PC-3 (cell line): ENCODE data around the gene PCNP.
"Not testable (repeated sequence)": the region's sequence is repeated elsewhere in the genome, so short reads cannot be mapped to it uniquely, and the experiment has no call there.

Experiments
- EZH2 ChIP-seq: fragments of 300-600 bp; sonication (generic); IDR thresholded peaks from one replicate; pipeline ENCODE4 v1.6.1; 2017; ENCODE audit warnings: antibody characterized with exemption, mild to moderate bottlenecking, low read length; ENCODE audit not compliant: unreplicated experiment
- TF ChIP-seq, protein P1 (sequence below): fragments of 300-600 bp; sonication (generic); conservative IDR thresholded peaks from 2 replicates; pipeline ENCODE4 v1.5.1; 2017; ENCODE audit warnings: antibody characterized with exemption, low read depth, mild to moderate bottlenecking, low read length

DNA sequence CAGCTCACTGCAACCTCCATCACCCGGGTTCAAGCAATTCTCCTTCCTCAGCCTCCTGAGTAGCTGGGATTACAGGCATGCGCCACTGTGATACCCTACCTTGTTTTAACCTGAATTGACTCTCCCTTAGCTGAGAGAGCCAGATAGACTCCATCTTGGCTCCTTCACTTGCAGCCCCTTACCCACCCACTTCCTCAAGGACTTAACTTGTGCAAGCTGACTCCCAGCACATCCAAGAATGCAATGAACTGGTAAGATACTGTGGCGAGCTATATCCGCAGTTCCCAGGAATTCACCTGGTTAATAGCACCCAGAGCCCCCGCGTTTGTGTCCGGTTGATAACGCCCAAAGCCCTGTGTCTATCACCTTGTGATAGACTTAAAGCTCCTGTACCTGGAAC, 58.0 kb downstream of the PCNP start:
- TF ChIP-seq, protein P1, sequence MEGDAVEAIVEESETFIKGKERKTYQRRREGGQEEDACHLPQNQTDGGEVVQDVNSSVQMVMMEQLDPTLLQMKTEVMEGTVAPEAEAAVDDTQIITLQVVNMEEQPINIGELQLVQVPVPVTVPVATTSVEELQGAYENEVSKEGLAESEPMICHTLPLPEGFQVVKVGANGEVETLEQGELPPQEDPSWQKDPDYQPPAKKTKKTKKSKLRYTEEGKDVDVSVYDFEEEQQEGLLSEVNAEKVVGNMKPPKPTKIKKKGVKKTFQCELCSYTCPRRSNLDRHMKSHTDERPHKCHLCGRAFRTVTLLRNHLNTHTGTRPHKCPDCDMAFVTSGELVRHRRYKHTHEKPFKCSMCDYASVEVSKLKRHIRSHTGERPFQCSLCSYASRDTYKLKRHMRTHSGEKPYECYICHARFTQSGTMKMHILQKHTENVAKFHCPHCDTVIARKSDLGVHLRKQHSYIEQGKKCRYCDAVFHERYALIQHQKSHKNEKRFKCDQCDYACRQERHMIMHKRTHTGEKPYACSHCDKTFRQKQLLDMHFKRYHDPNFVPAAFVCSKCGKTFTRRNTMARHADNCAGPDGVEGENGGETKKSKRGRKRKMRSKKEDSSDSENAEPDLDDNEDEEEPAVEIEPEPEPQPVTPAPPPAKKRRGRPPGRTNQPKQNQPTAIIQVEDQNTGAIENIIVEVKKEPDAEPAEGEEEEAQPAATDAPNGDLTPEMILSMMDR: not testable (repeated sequence)
- not testable (repeated sequence) for TF ChIP-seq EZH2
